Ishikawa (cell line): ENCODE data around the gene TPSG1.

Experiments
- CEBPB ChIP-seq: IDR thresholded peaks from 2 replicates; pipeline ENCODE4 v1.6.1; 2012
- EGR1 ChIP-seq: IDR thresholded peaks from 2 replicates; pipeline ENCODE4 v1.6.1; 2012
- NFIC ChIP-seq: IDR thresholded peaks from 2 replicates; pipeline ENCODE4 v1.6.1; 2012
- RAD21 ChIP-seq: IDR thresholded peaks from 2 replicates; pipeline ENCODE4 v1.6.1; 2012; ENCODE audit warnings: low read depth
- TEAD4 ChIP-seq: IDR thresholded peaks from 2 replicates; pipeline ENCODE4 v1.6.1; 2012

GRCh38 chr16:1177750-1178149 lies 47.3 kb downstream of the TPSG1 start:
- no peak for TF ChIP-seq CEBPB
- no peak for TF ChIP-seq NFIC
- no peak for TF ChIP-seq EGR1
- no peak for TF ChIP-seq TEAD4
- no peak for TF ChIP-seq RAD21
